Measurements from ENCODE around the gene LACTB.

Gene LACTB, protein sequence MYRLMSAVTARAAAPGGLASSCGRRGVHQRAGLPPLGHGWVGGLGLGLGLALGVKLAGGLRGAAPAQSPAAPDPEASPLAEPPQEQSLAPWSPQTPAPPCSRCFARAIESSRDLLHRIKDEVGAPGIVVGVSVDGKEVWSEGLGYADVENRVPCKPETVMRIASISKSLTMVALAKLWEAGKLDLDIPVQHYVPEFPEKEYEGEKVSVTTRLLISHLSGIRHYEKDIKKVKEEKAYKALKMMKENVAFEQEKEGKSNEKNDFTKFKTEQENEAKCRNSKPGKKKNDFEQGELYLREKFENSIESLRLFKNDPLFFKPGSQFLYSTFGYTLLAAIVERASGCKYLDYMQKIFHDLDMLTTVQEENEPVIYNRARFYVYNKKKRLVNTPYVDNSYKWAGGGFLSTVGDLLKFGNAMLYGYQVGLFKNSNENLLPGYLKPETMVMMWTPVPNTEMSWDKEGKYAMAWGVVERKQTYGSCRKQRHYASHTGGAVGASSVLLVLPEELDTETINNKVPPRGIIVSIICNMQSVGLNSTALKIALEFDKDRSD

DNA sequence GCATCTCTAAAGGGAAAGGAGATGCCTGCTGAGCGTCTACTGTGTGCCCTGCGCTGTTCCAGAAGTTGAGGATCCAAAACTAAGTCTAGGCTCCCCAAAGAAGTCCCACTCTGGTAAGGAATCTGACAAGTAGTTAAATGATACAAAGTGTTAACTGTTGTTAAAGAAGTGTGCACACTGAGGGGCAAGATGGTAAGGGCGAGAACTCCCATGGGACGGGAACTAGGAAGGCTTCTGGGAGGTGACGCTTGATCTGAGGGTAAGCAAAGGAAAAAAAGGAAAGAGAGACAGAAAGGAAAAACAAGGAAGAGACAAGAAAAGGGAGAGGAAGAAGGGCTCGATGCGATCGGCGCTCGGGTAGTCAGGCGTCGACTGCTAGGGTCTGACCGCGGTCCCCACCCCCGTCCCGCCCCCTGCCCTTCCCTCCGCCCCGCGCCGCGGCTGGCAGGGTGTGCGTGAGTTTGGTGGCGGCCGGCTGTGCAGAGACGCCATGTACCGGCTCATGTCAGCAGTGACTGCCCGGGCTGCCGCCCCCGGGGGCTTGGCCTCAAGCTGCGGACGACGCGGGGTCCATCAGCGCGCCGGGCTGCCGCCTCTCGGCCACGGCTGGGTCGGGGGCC lies at the start of gene LACTB:
Gene LACTB (plus strand): TSS at position 480 of the 620 bp plus-strand sequence. CDS start 11 bp downstream, at position 491.
- H3K27me3 Mint-ChIP-seq, result no peaks in the 10 kb centered on the region
- peak; percentile 94 for ATAC-seq
- H3K4me1 Mint-ChIP-seq, result peaks cover 16% of the 10 kb centered on the region
- peak within 1 kb of the TSS; percentile 83 for H3K4me3 Mint-ChIP-seq
- H3K36me3 Mint-ChIP-seq, result peaks cover 12% of the 10 kb centered on the region
- peak within 1 kb of the TSS; percentile 67 for H3K27ac Mint-ChIP-seq
- H3K9me3 Mint-ChIP-seq, result peaks cover 12% of the 10 kb centered on the region

- Mint-ChIP-seq H3K4me1 (no peaks in the 10 kb centered on the region), H3K4me3 (no peak overlapping the region), H3K9me3 (no peaks in the 10 kb centered on the region), H3K27me3 (peaks cover 7% of the 10 kb centered on the region), H3K27ac (no peak overlapping the region), H3K36me3 (peaks cover 11% of the 10 kb centered on the region)
- ATAC-seq, result no peak
Observed at GRCh38 chr15:63072023-63072650, 49.5 kb upstream of the LACTB start.

- no peaks in the 10 kb centered on the region for H3K4me1 Mint-ChIP-seq
Observed at GRCh38 chr15:63072809-63073277, 48.8 kb upstream of the LACTB start.

GRCh38 chr15:63073497-63074172 lies 48.0 kb upstream of the LACTB start:
- H3K9me3 Mint-ChIP-seq, result no peaks in the 10 kb centered on the region
- peaks cover 10% of the 10 kb centered on the region for H3K27me3 Mint-ChIP-seq
- ATAC-seq, result no peak
- H3K36me3 Mint-ChIP-seq, result peaks cover 2% of the 10 kb centered on the region
- no peak overlapping the region for H3K4me3 Mint-ChIP-seq
- H3K27ac Mint-ChIP-seq, result no peak overlapping the region
- no peaks in the 10 kb centered on the region for H3K4me1 Mint-ChIP-seq

More at GRCh38 chr15:63072809-63073277, 48.8 kb upstream of the LACTB start:
- Mint-ChIP-seq H3K9me3 (no peaks in the 10 kb centered on the region), H3K36me3 (peaks cover 10% of the 10 kb centered on the region), H3K4me3 (no peak overlapping the region), H3K27me3 (peaks cover 10% of the 10 kb centered on the region), H3K27ac (no peak overlapping the region)
- no peak for ATAC-seq

DNA sequence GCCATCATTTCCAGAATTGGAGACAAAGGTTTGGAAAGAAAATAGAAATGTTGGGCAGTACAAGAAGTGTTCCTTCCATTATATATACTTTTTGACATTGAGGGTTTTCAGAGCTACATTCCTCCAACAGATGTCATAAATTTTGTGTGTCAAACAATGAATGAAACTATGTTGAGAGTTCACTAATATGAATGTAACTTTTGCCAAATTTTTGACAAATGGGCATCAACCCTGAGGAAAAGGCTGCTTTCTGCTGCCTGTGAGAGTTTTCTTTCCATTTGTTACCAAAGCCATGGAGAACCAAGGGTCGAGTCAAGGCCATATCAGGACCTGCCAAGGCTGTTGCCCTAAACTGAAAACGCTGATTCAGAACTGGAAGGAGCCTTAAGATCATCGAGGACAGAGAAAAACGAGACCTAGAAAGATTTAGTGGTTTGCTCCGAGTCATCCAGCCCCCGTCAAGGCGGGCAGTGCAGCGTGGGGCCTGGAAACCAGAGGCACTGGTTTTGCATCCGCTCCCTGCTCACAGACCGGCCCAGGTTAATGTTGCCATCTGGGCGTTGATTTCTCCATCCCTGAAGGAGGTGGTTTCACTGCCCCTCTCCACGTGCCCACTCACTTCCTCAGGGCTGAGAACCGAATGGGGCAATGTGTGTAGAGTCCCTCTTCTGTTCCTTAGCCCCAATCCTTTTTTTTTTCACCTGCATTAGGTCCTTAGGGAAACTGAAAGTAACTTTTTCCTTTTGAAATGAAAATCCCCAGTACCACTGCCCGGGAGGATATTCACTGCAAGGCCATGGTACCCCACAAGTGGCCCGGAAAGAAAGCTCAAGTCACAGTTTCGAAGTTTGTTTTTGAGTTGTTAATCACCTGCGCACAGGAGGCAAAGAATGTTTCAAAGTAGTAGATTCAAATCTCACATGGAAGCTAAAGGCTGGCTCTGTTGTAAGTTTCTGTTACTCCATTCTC lies 46.4 kb upstream of the LACTB start:
- no peak overlapping the region for H3K27ac Mint-ChIP-seq
- peaks cover 23% of the 10 kb centered on the region for H3K27me3 Mint-ChIP-seq
- no peaks in the 10 kb centered on the region for H3K4me1 Mint-ChIP-seq
- no peak overlapping the region for H3K4me3 Mint-ChIP-seq
- ATAC-seq, result no peak
- H3K9me3 Mint-ChIP-seq, result no peaks in the 10 kb centered on the region
- H3K36me3 Mint-ChIP-seq, result no peaks in the 10 kb centered on the region

DNA sequence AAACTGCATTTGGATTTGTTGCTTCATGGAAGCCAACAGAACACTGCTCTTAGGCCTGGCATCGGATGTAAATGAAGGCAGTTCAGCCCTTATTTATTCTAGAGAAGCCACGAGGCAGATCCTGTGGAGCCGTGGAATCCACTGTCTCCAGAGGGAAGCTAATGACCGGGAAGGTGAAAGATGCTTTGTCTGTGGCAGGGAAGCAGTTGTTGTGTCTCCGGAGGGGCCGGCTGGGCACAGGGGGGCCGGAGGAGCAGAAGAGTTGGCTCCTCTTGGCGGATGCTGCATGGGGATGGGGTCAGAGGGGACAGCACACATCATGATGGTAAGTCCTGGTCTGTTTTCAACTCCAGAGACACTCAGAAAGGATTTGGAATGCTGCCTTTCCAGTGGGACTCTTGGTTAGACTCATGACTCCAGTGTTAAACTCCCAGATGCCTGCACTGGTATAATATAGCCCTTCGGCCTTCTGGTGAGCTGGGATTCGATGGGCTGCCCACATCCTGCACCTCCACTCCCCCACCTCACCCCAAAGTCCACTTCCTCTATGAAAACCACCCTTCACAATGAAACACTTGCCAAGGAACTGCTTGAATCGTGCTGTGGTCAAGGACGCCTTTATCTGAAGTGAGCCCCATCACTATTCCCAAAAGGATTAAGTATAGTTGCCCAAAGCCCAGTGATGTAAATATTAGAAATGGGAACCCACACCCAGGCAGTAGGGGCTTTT lies 45.5 kb upstream of the LACTB start:
- H3K27me3 Mint-ChIP-seq, result peaks cover 32% of the 10 kb centered on the region
- no peak overlapping the region for H3K27ac Mint-ChIP-seq
- no peaks in the 10 kb centered on the region for H3K9me3 Mint-ChIP-seq
- H3K4me3 Mint-ChIP-seq, result no peak overlapping the region
- ATAC-seq, result no peak
- H3K36me3 Mint-ChIP-seq, result no peaks in the 10 kb centered on the region
- H3K4me1 Mint-ChIP-seq, result no peaks in the 10 kb centered on the region

- Mint-ChIP-seq H3K4me1 (no peaks in the 10 kb centered on the region), H3K36me3 (no peaks in the 10 kb centered on the region), H3K9me3 (no peaks in the 10 kb centered on the region), H3K4me3 (no peak overlapping the region), H3K27ac (no peak overlapping the region), H3K27me3 (peaks cover 37% of the 10 kb centered on the region)
- ATAC-seq, result no peak
Observed at GRCh38 chr15:63076714-63077046, 45.0 kb upstream of the LACTB start.

DNA sequence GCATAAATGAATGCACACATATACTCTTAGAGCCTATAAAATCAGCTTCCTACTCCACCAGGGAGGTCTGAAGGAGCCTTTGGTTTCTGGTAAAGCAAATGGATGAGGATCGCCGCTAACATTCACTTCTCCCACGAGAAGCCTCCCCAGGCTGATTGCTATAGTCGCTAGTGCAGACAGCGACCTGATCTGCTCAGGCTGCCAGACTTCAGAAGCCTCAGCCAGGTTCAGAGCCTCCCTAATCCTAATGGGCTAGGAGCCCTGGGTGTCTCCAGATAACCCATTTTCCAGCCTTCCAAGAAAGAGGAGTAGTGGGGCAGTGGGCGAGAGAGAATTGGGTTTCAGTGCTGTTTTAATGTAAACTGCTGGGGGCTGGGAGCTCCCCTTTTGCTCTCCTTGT lies 43.7 kb upstream of the LACTB start:
- no peaks in the 10 kb centered on the region for H3K9me3 Mint-ChIP-seq
- H3K27ac Mint-ChIP-seq, result no peak overlapping the region
- peaks cover 44% of the 10 kb centered on the region for H3K27me3 Mint-ChIP-seq
- ATAC-seq, result no peak
- H3K4me3 Mint-ChIP-seq, result no peak overlapping the region
- H3K4me1 Mint-ChIP-seq, result no peaks in the 10 kb centered on the region
- H3K36me3 Mint-ChIP-seq, result no peaks in the 10 kb centered on the region

GRCh38 chr15:63079947-63080626 lies 41.6 kb upstream of the LACTB start:
- no peak for ATAC-seq
- H3K4me3 Mint-ChIP-seq, result no peak overlapping the region
- peaks cover 50% of the 10 kb centered on the region for H3K27me3 Mint-ChIP-seq
- no peaks in the 10 kb centered on the region for H3K36me3 Mint-ChIP-seq
- H3K4me1 Mint-ChIP-seq, result no peaks in the 10 kb centered on the region
- H3K9me3 Mint-ChIP-seq, result no peaks in the 10 kb centered on the region
- no peak overlapping the region for H3K27ac Mint-ChIP-seq

GRCh38 chr15:63080634-63081250 lies 40.9 kb upstream of the LACTB start:
- peaks cover 50% of the 10 kb centered on the region for H3K27me3 Mint-ChIP-seq
- ATAC-seq, result no peak
- no peak overlapping the region for H3K27ac Mint-ChIP-seq
- H3K36me3 Mint-ChIP-seq, result no peaks in the 10 kb centered on the region
- no peaks in the 10 kb centered on the region for H3K4me1 Mint-ChIP-seq
- H3K9me3 Mint-ChIP-seq, result no peaks in the 10 kb centered on the region
- no peak overlapping the region for H3K4me3 Mint-ChIP-seq

GRCh38 chr15:63082366-63082765 lies 39.3 kb upstream of the LACTB start:
- Mint-ChIP-seq H3K27ac (no peak overlapping the region), H3K36me3 (no peaks in the 10 kb centered on the region), H3K27me3 (peaks cover 41% of the 10 kb centered on the region), H3K4me1 (no peaks in the 10 kb centered on the region), H3K4me3 (no peak overlapping the region), H3K9me3 (no peaks in the 10 kb centered on the region)
- ATAC-seq, result no peak

- H3K27me3 Mint-ChIP-seq, result peaks cover 40% of the 10 kb centered on the region
- no peak overlapping the region for H3K4me3 Mint-ChIP-seq
- ATAC-seq, result no peak
- H3K9me3 Mint-ChIP-seq, result no peaks in the 10 kb centered on the region
- no peaks in the 10 kb centered on the region for H3K4me1 Mint-ChIP-seq
- H3K27ac Mint-ChIP-seq, result no peak overlapping the region
- no peaks in the 10 kb centered on the region for H3K36me3 Mint-ChIP-seq
Observed at GRCh38 chr15:63083044-63083443, 38.6 kb upstream of the LACTB start.

- Mint-ChIP-seq H3K9me3 (no peaks in the 10 kb centered on the region), H3K36me3 (no peaks in the 10 kb centered on the region), H3K4me1 (no peaks in the 10 kb centered on the region), H3K27ac (no peak overlapping the region), H3K27me3 (peaks cover 40% of the 10 kb centered on the region), H3K4me3 (no peak overlapping the region)
- no peak for ATAC-seq
Observed at GRCh38 chr15:63083541-63083940, 38.1 kb upstream of the LACTB start.
